ENCODE results near the gene TTC7B.

The TTC7B gene

GRCh38 chr14:90511795-90512328, 304.4 kb downstream of the TTC7B start:
- H3K4me3 ChIP-seq (ENCODE audit: low read depth, low read length): no peak overlapping the region
- TF ChIP-seq CTCF (IDR thresholded peaks at IDR 0.05; ENCODE audit: low read depth, low read length): no peak

GRCh38 chr14:90511252-90511651, 305.0 kb downstream of the TTC7B start:
- TF ChIP-seq CTCF (IDR thresholded peaks at IDR 0.05; ENCODE audit: low read depth, low read length): no peak
- no peak overlapping the region for H3K4me3 ChIP-seq (ENCODE audit: low read depth, low read length)

- no peak for TF ChIP-seq CTCF (IDR thresholded peaks at IDR 0.05; ENCODE audit: low read depth, low read length)
Observed at GRCh38 chr14:90510159-90510558, 306.1 kb downstream of the TTC7B start.

GRCh38 chr14:90509403-90509802, 306.8 kb downstream of the TTC7B start:
- H3K4me3 ChIP-seq (ENCODE audit: low read depth, low read length): no peak overlapping the region
- TF ChIP-seq CTCF (IDR thresholded peaks at IDR 0.05; ENCODE audit: low read depth, low read length): no peak

More at GRCh38 chr14:90510159-90510558, 306.1 kb downstream of the TTC7B start:
- no peak overlapping the region for H3K4me3 ChIP-seq (ENCODE audit: low read depth, low read length)

GRCh38 chr14:90508536-90509254, 307.5 kb downstream of the TTC7B start:
- H3K4me3 ChIP-seq (ENCODE audit: low read depth, low read length): no peak overlapping the region
- no peak for TF ChIP-seq CTCF (IDR thresholded peaks at IDR 0.05; ENCODE audit: low read depth, low read length)

GRCh38 chr14:90508036-90508435, 308.2 kb downstream of the TTC7B start:
- no peak for TF ChIP-seq CTCF (IDR thresholded peaks at IDR 0.05; ENCODE audit: low read depth, low read length)
- H3K4me3 ChIP-seq (ENCODE audit: low read depth, low read length): no peak overlapping the region

GRCh38 chr14:90507428-90507827, 308.8 kb downstream of the TTC7B start:
- H3K4me3 ChIP-seq (ENCODE audit: low read depth, low read length): no peak overlapping the region
- no peak for TF ChIP-seq CTCF (IDR thresholded peaks at IDR 0.05; ENCODE audit: low read depth, low read length)

Measured in WI38 (cell line).